ENCODE results near the gene FBXL19.

The FBXL19 gene

DNA sequence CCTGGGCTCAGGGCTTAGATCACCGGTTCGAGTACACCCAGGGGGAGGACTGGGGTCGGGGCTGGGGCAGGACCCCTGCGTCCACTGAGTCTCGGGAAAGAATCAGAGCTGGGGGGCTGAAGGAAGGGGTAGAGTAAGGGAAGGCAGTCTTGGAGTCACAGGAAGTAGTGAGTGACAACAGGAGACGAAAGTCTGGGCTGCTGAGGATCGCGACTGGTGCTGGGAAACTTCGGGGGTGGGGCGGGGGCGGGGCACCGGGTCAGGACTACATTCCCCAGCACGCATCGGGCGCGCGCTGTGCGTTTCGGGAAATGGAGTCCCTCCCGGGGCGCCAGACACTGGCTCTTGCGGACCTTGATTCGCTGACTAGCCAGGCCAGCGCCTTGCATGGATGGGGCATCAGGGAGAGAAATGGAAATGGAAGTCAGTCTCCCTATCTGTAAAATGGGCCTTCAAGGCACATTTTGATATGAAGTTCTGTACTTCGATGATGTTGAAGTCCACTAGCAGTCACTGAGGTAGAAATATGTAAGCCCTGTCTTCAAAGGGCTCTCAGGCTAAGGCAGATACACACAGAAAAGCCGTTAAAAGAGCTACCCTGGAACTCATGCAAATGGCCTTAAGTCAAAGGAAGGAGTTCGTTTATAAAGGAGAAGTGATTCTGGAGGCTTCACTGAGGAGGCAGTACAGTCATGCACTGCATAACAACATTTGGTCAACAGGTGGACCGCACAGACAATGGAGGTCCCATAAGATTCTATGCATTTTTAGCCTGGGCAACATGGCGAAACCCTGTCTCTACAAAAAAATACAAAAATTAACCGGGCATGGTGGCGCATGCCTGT is 26.3 kb upstream of the FBXL19 start:
- no peak for FAIRE-seq
- peak; percentile 48 for DNase-seq (ENCODE audit: insufficient read length, low spot score)
- TF ChIP-seq, protein P1, sequence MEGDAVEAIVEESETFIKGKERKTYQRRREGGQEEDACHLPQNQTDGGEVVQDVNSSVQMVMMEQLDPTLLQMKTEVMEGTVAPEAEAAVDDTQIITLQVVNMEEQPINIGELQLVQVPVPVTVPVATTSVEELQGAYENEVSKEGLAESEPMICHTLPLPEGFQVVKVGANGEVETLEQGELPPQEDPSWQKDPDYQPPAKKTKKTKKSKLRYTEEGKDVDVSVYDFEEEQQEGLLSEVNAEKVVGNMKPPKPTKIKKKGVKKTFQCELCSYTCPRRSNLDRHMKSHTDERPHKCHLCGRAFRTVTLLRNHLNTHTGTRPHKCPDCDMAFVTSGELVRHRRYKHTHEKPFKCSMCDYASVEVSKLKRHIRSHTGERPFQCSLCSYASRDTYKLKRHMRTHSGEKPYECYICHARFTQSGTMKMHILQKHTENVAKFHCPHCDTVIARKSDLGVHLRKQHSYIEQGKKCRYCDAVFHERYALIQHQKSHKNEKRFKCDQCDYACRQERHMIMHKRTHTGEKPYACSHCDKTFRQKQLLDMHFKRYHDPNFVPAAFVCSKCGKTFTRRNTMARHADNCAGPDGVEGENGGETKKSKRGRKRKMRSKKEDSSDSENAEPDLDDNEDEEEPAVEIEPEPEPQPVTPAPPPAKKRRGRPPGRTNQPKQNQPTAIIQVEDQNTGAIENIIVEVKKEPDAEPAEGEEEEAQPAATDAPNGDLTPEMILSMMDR (IDR thresholded peaks at IDR 0.05; ENCODE audit: insufficient read depth, missing control alignments): no peak

DNA sequence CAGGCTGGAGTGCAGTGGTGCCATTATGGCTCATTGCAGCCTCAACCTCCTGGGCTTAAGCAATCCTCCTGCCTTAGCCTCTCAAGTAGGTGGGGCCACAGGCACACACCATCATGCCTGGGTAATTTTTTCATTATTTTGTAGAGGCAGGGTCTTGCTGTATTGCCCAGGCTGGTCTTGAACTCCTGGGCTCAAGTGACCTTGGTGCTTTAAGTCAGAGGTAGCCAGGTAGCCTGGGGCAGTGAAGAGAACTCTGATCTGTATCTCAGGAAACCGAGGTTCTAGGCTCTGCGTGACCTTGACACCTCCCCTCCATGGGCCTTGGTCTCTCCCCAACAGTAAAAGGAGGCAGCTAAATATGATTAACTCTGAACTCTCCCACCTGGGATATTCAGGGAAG is 23.6 kb upstream of the FBXL19 start:
- no peak for DNase-seq (ENCODE audit: insufficient read length, low spot score)
- no peak for FAIRE-seq
- TF ChIP-seq, protein P1 (IDR thresholded peaks at IDR 0.05; ENCODE audit: insufficient read depth, missing control alignments): no peak

GRCh38 chr16:30900588-30900987 is 22.8 kb upstream of the FBXL19 start:
- FAIRE-seq: no peak
- TF ChIP-seq, protein P1 (IDR thresholded peaks at IDR 0.05; ENCODE audit: insufficient read depth, missing control alignments): no peak
- no peak for DNase-seq (ENCODE audit: insufficient read length, low spot score)

GRCh38 chr16:30901201-30902028 is 22.0 kb upstream of the FBXL19 start:
- no peak for DNase-seq (ENCODE audit: insufficient read length, low spot score)

DNA sequence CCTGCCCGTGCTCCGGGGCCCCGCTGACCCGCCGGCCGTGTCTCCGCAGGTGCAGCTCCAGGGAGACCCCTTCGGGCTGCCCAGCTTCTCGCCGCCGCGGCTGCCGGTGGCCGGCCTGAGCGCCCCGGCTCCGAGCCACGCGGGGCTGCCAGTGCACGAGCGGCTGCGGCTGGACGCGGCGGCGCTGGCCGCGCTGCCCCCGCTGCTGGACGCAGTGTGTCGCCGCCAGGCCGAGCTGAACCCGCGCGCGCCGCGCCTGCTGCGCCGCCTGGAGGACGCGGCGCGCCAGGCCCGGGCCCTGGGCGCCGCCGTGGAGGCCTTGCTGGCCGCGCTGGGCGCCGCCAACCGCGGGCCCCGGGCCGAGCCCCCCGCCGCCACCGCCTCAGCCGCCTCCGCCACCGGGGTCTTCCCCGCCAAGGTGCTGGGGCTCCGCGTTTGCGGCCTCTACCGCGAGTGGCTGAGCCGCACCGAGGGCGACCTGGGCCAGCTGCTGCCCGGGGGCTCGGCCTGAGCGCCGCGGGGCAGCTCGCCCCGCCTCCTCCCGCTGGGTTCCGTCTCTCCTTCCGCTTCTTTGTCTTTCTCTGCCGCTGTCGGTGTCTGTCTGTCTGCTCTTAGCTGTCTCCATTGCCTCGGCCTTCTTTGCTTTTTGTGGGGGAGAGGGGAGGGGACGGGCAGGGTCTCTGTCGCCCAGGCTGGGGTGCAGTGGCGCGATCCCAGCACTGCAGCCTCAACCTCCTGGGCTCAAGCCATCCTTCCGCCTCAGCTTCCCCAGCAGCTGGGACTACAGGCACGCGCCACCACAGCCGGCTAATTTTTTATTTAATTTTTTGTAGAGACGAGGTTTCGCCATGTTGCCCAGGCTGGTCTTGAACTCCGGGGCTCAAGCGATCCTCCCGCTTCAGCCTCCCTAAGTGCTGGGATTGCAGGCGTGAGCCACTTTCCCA is 21.1 kb upstream of the FBXL19 start:
- no peak for FAIRE-seq
- TF ChIP-seq, protein P1 (IDR thresholded peaks at IDR 0.05; ENCODE audit: insufficient read depth, missing control alignments): peak; percentile 31

More at GRCh38 chr16:30901201-30902028, 22.0 kb upstream of the FBXL19 start:
- no peak for FAIRE-seq
- TF ChIP-seq, protein P1 (IDR thresholded peaks at IDR 0.05; ENCODE audit: insufficient read depth, missing control alignments): no peak

GRCh38 chr16:30903002-30903401 is 20.4 kb upstream of the FBXL19 start:
- DNase-seq (ENCODE audit: insufficient read length, low spot score): no peak
- no peak for FAIRE-seq

More for the DNA sequence above, 21.1 kb upstream of the FBXL19 start:
- DNase-seq (ENCODE audit: insufficient read length, low spot score): peak; percentile 78

More at GRCh38 chr16:30903002-30903401, 20.4 kb upstream of the FBXL19 start:
- TF ChIP-seq, protein P1 (IDR thresholded peaks at IDR 0.05; ENCODE audit: insufficient read depth, missing control alignments): no peak
